Stimulated activated CD4-positive, alpha-beta T cell treated with anti-CD3 and anti-CD28 coated beads, Interleukin-4, amount 100 ng/mL, for 24 hours (primary cell): ENCODE measurements around the gene BTBD16.

Experiments used
- DNase-seq: peaks from one replicate; pipeline ENCODE4 v3.0.0-alpha.2; 2020

Gene BTBD16

GRCh38 chr10:122276611-122277208 lies 5.6 kb downstream of the BTBD16 start:
- no peak for DNase-seq

GRCh38 chr10:122277526-122278136 lies 6.5 kb downstream of the BTBD16 start:
- DNase-seq: no peak

- no peak for DNase-seq
Measured at GRCh38 chr10:122279725-122280141, 8.6 kb downstream of the BTBD16 start.

GRCh38 chr10:122280156-122280555 lies 9.1 kb downstream of the BTBD16 start:
- no peak for DNase-seq

- DNase-seq: no peak
Measured at GRCh38 chr10:122281018-122281626, 10.0 kb downstream of the BTBD16 start.

- DNase-seq: no peak
Measured at GRCh38 chr10:122281751-122282150, 10.7 kb downstream of the BTBD16 start.

GRCh38 chr10:122282253-122282671 lies 11.2 kb downstream of the BTBD16 start:
- no peak for DNase-seq

GRCh38 chr10:122282909-122283308 lies 11.8 kb downstream of the BTBD16 start:
- DNase-seq: no peak

GRCh38 chr10:122285506-122286444 lies 14.7 kb downstream of the BTBD16 start:
- no peak for DNase-seq

- DNase-seq: no peak
Measured at GRCh38 chr10:122286867-122287266, 15.8 kb downstream of the BTBD16 start.

- no peak for DNase-seq
Measured at GRCh38 chr10:122287570-122287969, 16.5 kb downstream of the BTBD16 start.

GRCh38 chr10:122288262-122288661 lies 17.2 kb downstream of the BTBD16 start:
- DNase-seq: no peak

GRCh38 chr10:122288917-122289316 lies 17.8 kb downstream of the BTBD16 start:
- DNase-seq: no peak

GRCh38 chr10:122290334-122290733 lies 19.2 kb downstream of the BTBD16 start:
- no peak for DNase-seq

- no peak for DNase-seq
Measured at GRCh38 chr10:122290833-122291532, 19.9 kb downstream of the BTBD16 start.

- no peak for DNase-seq
Measured at GRCh38 chr10:122291739-122292138, 20.6 kb downstream of the BTBD16 start.

- no peak for DNase-seq
Measured at GRCh38 chr10:122292376-122292775, 21.3 kb downstream of the BTBD16 start.

- no peak for DNase-seq
Measured at GRCh38 chr10:122293156-122293960, 22.3 kb downstream of the BTBD16 start.

- no peak for DNase-seq
Measured at GRCh38 chr10:122293961-122294380, 22.9 kb downstream of the BTBD16 start.

- DNase-seq: no peak
Measured at GRCh38 chr10:122294511-122295450, 23.7 kb downstream of the BTBD16 start.

GRCh38 chr10:122295451-122295809 lies 24.3 kb downstream of the BTBD16 start:
- no peak for DNase-seq
